Adrenal gland (tissue), 5 donors: ENCODE measurements around the gene APIP.
A peak's percentile ranks its signal among the peaks of the same experiment; 100 is the strongest.

Experiments used
- CTCF ChIP-seq, 6 experiments: fragments of 450-650 bp in 4 of 6; fragments of 200-600 bp in 2 of 6; sonication (generic) in 1 of 6; IDR thresholded peaks; 1 replicate in 5 of 6; 2 replicates in 1 of 6; pipeline versions ENCODE4 v1.5.1 to v1.8.0; 2016 to 2021; ENCODE audit warnings: antibody characterized with exemption in 6 of 6, mild to moderate bottlenecking in 2 of 6, moderate library complexity in 1 of 6
- POLR2A ChIP-seq, 2 donors: fragments of 450-650 bp; IDR thresholded peaks; one replicate each; pipeline ENCODE4 v1.6.1; 2017; ENCODE audit warnings: antibody characterized with exemption in 2 of 2, mild to moderate bottlenecking in 2 of 2, moderate library complexity in 1 of 2
- donor health status: DM: no; HTN: no; CAD: no.

- TF ChIP-seq CTCF (IDR thresholded peaks at IDR 0.05) (peak in 1 of 6 experiments; percentile 5), POLR2A (IDR thresholded peaks at IDR 0.05) (peak; percentile 96 to 98)
Observed at GRCh38 chr11:34916015-34916842, at the start of gene APIP, which contains the start of gene PDHX.
